Measurements from ENCODE around the gene OBP2A.

OBP2A gene

DNA sequence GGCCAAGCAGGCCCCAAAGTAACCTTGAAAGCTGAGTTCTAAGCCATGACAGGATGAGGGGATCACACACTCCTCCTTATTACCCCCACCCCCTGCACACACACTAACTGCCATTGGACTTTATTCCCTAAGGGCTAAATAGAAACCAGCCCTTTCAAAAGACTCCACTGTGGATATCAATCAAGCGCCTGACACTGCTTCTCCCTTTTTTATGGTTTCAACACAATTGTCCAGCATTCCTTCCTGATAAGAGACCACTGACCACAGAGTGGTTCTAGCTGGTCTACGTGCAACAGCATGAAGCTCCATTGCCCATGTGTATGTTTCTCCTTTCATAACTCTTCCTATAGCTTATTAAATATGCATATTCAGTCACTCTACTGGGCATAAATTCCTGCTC is 50.3 kb downstream of the OBP2A start:
- no peak for DNase-seq (ENCODE audit: low read depth in 2 of 2)
